ENCODE measurements around the gene SAP30BP. TPM values are rescaled to one million over a fixed set of nuclear protein-coding genes. Genes with fewer than 3 reads are reported as not detected.
A peak's percentile ranks its signal among the peaks of the same experiment; 100 is the strongest.

The SAP30BP gene
- polyA plus RNA-seq (ENCODE audit: insufficient read depth in 1 of 5, insufficient read length in 5 of 5, low replicate concordance in 1 of 5), result 100 to 1,000 TPM; 101 to 112 (median 102) TPM
- long read RNA-seq, donor 1, transcript SAP30BP-225 (11 exons, 2,722 nt), result major isoform, 26 of 60 reads
- long read RNA-seq, donor 1, transcript SAP30BP-204 (6 exons, 1,097 nt), result minor isoform, 5 of 60 reads
- long read RNA-seq, donor 1, transcript SAP30BP-224 (1 exons, 2,000 nt), result minor isoform, 15 of 60 reads
- long read RNA-seq, donor 1, transcript SAP30BP-226 (3 exons, 579 nt), result minor isoform, 5 of 60 reads
- long read RNA-seq, donor 1, partial matches to known transcripts, result 5 of 60 reads
- long read RNA-seq, donor 1, other reads (novel, unspliced or antisense), result 0 of 60 reads
- long read RNA-seq, donor 2, transcript SAP30BP-225 (11 exons, 2,722 nt), result major isoform, 15 of 21 reads
- long read RNA-seq, donor 2, partial matches to known transcripts, result 0 of 21 reads
- long read RNA-seq, donor 2, other reads (novel, unspliced or antisense), result 0 of 21 reads
- long read RNA-seq, donor 3, transcript SAP30BP-225 (11 exons, 2,722 nt), result minor isoform, 11 of 33 reads
- long read RNA-seq, donor 3, transcript SAP30BP-224 (1 exons, 2,000 nt), result major isoform, 12 of 33 reads
- long read RNA-seq, donor 3, partial matches to known transcripts, result 0 of 33 reads
- long read RNA-seq, donor 3, other reads (novel, unspliced or antisense), result 0 of 33 reads
- long read RNA-seq, donor 4, transcript SAP30BP-204 (6 exons, 1,097 nt), result minor isoform, 10 of 35 reads
- long read RNA-seq, donor 4, transcript SAP30BP-225 (11 exons, 2,722 nt), result major isoform, 17 of 35 reads
- long read RNA-seq, donor 4, partial matches to known transcripts, result 0 of 35 reads
- long read RNA-seq, donor 4, other reads (novel, unspliced or antisense), result 0 of 35 reads
- long read RNA-seq, donor 5, transcript SAP30BP-225 (11 exons, 2,722 nt), result major isoform, 32 of 75 reads
- long read RNA-seq, donor 5, transcript SAP30BP-224 (1 exons, 2,000 nt), result minor isoform, 6 of 75 reads
- long read RNA-seq, donor 5, transcript SAP30BP-204 (6 exons, 1,097 nt), result minor isoform, 17 of 75 reads
- long read RNA-seq, donor 5, partial matches to known transcripts, result 13 of 75 reads
- long read RNA-seq, donor 5, other reads (novel, unspliced or antisense), result 0 of 75 reads
- long read RNA-seq, donor 6, transcript SAP30BP-225 (11 exons, 2,722 nt), result major isoform, 35 of 62 reads
- long read RNA-seq, donor 6, transcript SAP30BP-204 (6 exons, 1,097 nt), result minor isoform, 13 of 62 reads
- long read RNA-seq, donor 6, transcript SAP30BP-224 (1 exons, 2,000 nt), result minor isoform, 6 of 62 reads
- long read RNA-seq, donor 6, partial matches to known transcripts, result 0 of 62 reads
- long read RNA-seq, donor 6, other reads (novel, unspliced or antisense), result 0 of 62 reads
- long read RNA-seq, donor 7, transcript SAP30BP-225 (11 exons, 2,722 nt), result major isoform, 26 of 36 reads
- long read RNA-seq, donor 7, transcript SAP30BP-204 (6 exons, 1,097 nt), result minor isoform, 8 of 36 reads
- long read RNA-seq, donor 7, partial matches to known transcripts, result 0 of 36 reads
- long read RNA-seq, donor 7, other reads (novel, unspliced or antisense), result 0 of 36 reads
- long read RNA-seq, donor 8, transcript SAP30BP-225 (11 exons, 2,722 nt), result major isoform, 8 of 14 reads
- long read RNA-seq, donor 8, partial matches to known transcripts, result 0 of 14 reads
- long read RNA-seq, donor 8, other reads (novel, unspliced or antisense), result 0 of 14 reads

DNA sequence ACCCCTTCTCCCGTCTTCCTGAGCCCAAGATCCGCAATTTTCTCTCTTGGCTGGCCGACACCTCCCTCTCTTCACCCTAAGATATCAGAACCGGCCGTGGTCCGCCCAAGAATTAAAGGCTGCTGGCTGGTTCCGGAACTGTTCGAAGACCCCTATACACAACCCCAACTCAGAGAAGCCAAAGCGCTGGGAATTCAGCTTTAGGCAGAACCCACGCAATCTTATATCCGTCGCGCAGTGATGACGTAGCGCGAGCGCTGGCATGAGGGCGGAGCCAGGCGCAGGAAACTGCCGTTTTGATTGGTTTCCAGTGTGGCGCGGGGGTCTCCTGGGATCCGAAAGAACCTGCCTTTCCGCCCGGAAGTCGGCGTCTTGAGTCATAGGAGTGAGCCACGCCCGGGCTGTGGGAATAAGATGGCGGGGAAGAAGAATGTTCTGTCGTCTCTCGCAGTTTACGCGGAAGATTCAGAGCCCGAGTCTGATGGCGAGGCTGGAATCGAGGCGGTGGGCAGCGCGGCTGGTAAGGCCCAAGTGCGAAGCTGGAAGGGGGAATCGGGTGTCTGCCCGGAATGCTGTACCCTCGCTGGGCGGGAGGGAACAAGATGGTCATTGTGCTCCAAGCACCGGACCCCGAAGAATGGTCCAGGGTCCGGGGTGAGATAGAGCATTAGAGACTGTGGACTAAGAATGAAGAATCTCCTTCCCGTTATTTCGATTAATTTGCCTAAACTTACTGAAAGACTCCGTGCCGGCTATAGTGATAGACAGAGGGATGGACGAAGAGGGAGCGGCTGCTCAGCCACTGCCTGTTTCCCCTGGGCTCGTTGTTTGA lies at the start of gene SAP30BP, which contains the start of gene RECQL5:
Gene SAP30BP, plus strand, starts transcription at position 380 of the 832 bp plus-strand sequence. Its CDS starts 35 bp downstream, at position 415.
Gene RECQL5, minus strand, starts transcription at position 196 of the 832 bp plus-strand sequence. CDS start 597 bp downstream, outside the sequence.
- peak; percentile 98 for DNase-seq

DNA sequence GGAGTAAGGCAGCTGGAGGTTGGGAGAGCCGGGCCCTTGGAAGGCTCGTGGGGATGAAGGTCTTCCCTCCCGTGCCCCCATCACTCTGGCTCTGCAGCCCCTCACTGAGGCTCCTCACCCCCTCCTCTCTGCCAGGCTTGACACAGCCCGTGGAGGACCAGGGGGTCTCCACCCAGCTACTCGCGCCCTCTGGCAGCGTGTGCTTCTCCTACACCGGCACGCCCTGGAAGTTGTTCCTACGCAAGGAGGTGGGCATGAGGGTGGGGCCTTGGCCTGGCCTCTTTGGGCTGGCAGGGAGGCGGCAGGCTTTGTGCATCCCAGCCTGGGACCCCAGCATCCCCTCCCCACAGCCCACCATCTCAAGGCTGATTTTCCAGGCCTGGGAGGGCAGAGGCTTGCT lies 49.5 kb upstream of the SAP30BP start:
- DNase-seq, result no peak

DNA sequence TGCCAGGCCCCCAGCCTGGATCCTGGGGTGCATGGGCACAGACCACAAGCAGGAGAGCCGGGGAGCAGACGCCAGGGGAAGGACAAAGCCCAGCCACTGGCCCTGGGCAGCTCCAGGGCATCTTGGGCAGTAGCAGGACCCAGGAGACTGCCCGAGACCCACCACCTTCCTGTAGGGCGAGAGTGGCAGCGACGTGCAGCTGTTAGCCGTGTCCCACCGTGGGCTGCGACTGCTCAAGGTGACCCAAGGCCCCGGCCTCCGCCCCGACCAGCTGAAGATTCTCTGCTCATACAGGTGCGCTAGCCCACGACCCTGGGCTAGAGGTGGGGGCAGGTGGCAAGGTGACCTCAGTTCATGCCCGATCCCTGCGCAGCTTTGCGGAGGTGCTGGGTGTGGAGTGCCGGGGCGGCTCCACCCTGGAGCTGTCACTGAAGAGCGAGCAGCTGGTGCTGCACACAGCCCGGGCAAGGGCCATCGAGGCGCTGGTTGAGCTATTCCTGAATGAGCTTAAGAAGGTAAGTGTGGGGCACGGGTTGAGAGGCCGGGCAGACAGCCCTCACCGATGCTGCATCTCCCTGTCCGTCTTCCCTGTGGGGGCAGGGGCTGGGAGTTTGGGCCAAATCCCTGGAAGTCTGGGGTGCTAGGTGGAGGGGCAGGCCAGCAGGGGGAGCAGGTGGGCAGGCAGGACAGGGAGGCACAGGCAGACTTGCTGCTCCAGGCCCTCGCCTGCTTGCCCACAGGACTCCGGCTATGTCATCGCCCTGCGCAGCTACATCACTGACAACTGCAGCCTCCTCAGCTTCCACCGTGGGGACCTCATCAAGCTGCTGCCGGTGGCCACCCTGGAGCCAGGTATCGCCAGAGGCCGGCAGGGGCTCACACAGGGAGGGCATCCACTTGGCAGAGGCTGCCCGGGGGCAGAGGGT lies 47.4 kb upstream of the SAP30BP start:
- DNase-seq, result no peak

DNA sequence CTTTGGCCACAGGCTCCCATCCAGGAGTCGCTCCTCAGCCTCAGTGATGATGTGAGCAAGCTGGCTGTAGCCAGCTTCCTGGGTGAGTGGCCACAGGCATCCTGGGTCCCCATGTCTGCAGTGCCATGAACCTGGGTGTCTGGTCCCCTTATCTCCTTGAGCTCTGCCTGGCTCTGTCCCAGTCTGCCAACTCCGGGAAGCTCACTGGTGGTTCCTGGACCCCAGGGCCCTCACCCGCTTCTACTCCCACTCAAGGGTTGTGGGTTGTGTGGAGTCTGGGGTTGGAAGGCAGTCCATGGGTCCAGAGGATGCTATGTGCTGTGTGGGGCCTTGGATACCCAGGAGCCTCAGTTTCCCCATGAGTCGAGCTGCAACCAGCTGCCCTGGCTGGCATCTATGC lies 45.6 kb upstream of the SAP30BP start:
- DNase-seq, result no peak

DNA sequence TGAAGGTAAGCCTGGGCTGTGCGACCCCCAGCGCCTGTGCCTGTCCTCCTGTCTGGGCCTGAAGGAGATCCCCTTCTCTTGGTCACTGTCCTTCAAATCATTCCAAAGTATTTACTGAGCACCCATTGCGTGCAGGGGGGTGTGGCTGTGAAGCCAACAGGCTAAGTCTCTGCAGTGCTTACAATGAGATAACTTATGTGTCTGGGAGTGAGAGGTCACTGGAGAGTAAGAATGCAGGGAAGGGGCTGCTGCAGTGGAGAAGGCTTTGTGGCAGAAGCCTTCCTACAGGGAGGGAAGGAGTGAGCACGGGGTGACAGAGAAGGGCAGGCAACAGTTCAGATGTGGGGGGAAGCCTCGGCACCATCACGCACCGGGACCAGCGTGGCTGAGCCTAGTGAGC lies 45.1 kb upstream of the SAP30BP start:
- DNase-seq, result no peak

DNA sequence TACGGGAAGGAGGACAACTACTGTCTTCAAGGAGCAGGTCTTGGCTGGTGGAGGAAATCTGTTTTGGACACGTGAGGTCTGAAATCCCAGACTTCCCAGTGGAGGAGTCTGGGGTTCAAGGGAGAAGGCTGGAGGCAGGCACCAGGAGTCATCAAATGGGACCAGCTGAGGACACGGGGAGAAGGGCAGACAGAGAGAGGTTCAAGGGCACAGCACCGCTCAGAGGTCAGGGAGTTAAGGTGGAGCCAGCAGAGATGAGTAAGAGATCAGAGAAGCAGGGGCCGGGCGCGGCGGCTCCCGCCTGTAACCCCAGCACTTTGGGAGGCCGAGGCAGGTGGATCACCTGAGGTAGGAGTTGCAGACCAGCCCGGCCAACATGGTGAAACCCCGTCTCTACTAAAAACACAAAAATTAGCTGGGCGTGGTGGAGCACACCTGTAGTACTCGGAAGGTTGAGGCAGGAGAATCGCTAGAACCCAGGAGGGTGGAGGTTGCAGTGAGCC lies 44.3 kb upstream of the SAP30BP start:
- no peak for DNase-seq

DNA sequence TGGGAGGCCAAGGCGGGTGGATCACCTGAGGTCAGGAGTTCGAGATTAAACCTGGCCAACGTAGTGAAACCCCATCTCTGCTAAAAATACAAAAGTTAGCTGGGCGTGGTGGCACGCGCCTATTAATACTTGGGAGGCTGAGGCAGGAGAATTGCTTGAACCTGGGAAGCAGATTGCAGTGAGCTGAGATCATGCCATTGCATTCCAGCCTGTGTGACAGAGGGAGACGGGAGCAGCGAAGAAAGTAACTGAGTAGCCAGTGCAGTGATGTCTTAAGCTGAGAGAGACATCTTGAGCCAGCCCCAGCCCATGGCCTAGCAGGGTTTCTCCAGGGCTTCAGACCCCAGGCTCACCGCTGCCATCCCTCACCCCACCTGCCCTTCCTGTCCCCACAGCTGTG lies 43.8 kb upstream of the SAP30BP start:
- no peak for DNase-seq

DNA sequence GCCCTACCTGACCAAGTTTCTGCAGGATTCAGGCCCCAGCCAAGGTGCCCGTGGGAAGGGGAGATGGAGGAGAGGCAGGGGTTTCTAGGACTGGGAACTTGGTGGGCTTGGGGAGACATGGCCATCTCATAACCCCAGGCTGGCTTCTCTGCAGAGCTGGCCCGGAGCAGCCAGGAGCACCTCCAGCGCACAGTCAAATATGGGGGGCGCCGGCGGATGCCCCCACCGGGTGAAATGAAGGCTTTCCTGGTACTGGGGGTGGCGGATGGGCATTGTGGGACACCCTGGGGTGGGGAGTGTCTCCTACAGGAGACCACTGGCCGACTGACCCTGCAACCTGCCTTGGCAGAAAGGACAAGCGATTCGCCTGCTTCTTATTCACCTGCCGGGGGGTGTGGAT lies 43.1 kb upstream of the SAP30BP start:
- no peak for DNase-seq

DNA sequence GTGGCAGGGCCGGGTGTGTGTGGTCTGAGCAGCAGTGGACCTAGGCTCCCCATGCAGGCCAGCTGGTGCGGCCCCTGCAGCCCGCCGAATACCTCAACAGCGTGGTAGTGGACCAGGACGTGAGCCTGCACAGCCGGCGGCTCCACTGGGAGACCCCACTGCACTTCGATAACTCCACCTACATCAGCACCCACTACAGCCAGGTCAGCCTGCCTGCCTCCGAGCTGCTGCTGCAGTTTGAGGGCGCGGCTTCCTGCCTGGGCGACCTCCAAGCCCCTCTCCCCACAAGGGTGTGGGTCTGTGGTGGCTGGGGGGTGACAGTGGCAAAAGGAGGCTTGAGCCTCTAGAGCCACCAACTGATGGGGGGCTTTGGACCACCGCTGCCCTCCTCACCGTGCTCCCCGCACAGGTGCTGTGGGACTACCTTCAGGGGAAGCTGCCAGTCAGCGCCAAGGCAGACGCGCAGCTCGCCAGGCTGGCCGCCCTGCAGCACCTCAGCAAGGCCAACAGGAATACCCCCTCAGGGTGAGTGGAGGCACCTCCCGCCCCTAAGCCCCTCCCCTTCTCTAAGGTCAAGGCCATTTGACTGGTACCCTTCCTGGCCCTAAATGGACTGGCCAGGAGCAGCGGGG lies 42.3 kb upstream of the SAP30BP start:
- DNase-seq, result no peak

DNA sequence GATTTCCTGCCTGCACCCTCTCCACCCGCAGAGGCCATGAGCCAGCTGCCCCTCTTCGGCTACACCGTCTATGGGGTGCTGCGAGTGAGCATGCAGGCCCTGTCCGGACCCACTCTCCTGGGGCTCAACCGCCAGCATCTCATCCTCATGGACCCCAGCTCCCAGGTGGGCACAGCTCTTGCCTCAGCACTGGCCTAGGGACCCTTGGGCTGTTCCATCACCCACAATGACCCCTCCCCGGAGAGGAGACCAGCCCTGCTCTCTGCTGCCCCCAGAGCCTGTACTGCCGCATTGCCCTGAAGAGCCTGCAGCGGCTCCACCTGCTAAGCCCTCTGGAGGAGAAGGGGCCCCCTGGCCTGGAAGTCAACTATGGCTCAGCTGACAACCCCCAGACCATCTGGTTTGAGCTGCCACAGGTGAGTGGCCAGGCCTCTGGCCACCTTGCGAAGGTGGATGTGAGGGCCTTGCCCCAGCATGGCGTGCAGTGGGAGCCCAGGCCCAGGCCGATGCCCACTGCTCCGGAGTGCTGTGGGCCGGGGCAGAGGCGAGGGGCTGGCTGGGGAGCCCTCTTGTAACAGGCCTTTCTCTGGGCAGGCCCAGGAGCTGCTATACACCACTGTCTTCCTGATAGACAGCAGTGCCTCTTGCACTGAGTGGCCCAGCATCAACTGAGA lies 41.2 kb upstream of the SAP30BP start:
- no peak for DNase-seq

DNA sequence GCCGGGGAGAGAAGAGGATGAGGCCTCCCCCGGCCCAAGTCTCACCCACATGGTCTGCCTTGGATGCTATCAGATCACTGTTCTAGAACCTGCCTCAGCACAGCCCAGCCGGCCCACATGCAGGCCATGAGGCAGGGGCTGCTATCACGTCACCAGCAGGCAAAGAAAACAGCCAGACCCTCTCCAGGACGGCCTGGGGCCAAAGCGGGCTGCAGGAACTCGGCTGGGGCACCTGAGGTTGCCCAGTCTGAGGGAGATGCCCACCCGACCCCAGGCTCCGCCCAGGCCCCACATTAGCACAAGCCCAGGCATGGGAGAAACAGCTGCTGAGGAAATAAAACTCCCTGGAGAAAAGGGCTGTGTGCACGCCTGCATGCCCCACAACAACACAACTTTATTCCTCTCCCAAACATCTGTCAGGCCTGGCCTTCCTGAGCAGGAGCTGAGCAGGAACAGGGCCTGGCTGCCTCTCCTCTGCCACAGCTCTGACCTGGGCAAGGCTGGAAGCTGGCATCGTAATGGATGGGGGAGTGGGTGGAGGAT lies 40.6 kb upstream of the SAP30BP start:
- DNase-seq, result no peak

DNA sequence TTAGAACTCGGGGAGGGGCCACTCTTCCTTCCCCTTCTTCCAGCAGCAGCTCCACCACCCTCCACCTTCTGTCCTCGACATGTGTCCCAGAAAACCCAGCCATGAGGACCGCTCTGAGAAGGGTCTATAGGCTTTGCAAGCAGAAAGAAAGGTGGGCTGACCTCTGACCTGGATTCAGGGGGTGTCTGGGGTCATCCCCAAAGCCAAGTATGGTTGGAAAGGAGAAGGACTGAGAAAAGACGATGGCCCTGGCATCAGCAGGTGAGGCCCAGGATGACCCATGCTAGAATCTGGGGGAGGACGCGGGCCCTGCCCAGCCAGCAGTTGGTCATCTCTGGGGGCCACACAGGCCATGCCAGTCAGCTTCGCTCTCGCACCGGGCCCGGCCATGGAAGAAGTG lies 40.0 kb upstream of the SAP30BP start:
- no peak for DNase-seq

DNA sequence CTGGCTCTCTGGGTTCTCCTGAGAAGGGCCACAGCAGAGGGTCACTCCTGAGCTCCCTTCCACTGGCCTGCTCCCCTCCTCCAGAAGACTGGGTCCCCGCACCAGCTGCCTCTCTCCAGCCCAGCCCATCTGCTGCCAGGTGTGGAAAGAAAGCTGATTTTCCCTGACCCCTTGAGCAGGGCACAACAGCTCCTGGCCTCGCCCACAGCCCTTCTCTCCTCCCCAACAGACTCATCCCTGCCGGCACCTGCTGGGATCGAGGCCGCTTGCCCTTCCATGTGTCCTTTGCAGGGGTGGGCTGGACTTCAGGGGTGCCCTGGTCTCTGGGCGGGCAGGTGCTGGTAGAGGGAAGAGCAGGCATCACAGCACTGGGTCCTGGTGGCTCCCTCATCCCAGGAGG lies 38.7 kb upstream of the SAP30BP start:
- no peak for DNase-seq

DNA sequence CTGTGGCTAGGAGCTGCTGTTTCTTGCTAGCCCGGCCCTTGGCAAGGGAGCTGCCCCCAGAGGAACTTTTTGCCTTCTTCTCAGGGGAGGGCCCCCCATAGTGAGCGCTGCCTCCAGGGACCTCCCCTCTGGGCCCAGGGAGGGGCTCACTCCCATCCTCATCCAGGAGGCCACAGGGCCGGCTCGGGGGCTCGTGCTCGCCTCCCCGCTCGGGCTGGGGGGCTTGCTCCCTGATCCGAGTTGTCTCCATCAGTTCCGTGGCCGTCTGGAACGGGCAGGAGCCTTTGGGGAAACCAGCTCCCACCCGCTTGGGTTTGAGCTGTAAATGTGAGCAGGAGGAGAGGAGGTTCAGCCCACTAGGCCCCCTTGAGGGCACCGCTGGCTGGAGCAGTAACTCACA lies 38.0 kb upstream of the SAP30BP start:
- no peak for DNase-seq

DNA sequence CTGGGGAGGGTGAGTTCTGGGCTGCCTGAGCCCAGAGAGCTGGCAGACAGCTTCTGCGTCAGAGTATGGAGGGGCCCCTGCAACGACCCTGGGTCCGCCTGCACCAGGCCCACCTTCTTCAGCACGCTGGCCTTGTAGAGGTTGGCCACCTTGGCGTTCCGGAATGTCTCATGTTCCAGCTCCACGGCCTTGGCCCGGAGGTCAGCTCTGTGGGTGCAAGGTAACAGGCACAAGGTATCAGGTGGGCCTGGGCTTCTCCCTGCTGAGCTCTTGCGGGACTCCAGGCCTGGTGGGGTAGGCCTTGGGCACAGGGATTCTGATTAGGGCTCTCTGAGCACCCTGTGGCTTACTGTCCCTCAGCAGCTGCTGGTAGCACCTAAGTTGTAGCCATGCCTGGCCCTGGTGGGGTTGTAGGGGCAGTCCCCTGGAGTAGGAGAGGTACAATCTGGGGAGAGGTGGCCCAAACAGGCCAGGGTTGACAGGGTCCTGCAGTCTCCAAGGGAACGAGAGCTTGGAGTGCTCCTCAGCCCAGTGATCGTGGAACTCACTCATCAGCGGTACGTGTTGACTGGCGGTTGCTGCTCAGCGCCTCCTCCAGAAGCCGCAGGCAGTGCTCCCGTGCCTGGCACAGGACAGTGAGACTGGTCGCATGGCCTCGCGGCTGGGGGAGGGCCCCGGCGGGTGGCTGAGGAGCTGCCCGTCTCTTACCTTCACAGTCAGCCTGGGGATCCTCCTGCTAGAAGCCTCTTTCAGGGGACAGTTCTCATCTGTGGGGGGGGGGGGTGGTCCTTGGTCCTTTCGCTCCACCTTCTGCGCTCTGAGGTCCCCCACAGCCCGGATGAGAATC lies 36.8 kb upstream of the SAP30BP start:
- no peak for DNase-seq

DNA sequence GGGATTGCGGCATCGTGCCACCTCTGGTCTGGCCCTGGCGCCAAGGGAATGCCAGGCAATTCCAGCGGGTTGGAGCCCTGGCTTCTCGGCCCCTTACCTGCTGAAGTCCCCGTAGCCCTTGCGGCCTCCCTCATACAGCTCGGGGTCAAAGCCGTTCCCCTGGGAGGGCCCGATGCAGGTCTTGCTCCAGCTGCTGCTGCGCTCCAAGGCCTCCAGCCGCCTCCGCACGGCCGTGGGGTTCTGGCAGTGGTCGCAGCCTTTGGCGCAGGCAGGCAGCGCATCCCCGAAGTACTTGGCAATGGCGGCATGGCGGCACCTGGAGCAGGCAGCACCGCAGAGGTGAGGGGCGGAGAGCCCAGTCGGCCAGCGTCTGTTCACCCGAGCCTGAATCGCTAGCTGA lies 35.8 kb upstream of the SAP30BP start:
- no peak for DNase-seq
